ENCODE results near the gene DOCK4. TPM values are rescaled to one million over a fixed set of nuclear protein-coding genes. Genes with fewer than 3 reads are reported as not detected.

Gene DOCK4
- total and polyA plus RNA-seq, 2 of the 8 experiments (the other 6 are each of a cell fraction or from before 2014, with no cell fraction given): 5.1 to 23.6 TPM

DNA sequence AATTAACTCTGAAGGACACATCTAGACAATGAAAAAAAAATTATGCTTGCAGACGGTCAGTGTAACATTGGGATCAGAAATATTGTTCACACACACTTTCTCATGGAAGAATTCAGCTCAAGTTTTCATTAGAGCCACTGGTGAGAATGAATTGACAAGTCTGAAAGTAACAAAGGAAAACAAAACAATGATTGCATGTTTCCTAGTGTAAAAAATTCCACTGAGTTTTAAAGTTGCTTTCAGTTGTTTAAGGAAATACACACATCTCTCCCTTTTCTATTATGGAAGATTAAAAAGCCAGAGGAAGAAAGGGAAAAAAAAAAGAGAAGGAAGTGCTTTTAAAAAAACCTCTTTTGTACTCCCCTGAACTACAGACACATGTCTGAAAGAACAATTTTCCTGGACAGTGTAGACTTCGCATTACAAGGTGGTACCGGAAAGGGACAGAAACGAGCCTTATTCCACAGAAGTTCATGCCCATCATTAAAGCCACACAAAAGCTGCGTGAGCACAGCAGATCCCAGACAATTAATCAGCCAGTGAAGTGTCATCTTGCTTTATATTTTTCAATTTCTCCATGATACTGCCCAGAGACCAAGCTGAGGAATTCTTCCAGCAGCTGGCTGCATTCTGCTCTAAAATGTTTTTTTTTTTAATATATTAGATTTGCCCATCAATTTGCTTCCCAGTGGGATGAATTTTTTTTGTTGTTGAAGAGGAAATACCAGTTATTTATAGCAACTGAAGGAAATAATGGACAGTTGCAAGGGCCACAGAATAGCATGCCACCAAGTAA is 294.8 kb downstream of the DOCK4 start (continued):
- no peak for TF ChIP-seq HDAC2 (IDR thresholded peaks at IDR 0.05; ENCODE audit: borderline replicate concordance in 1 of 2, low read depth in 2 of 2, low read length in 2 of 2)

Data from H1 (cell line).